Activated naive CD8-positive, alpha-beta T cell treated with anti-CD3 and anti-CD28 coated beads, Interleukin-2, amount 10 ng/mL, durations not matched to agents 7 days and 5 days (primary cell): Measurements from ENCODE around the gene ARID5B. TPM values are rescaled to one million over a fixed set of nuclear protein-coding genes. Genes with fewer than 3 reads are reported as not detected.

Experiments used
- ATAC-seq: fragments of 150-1000 bp; cut with Tn5 transposase; one replicate; pipeline ENCODE4 v1.10.0; 2021; ENCODE audit warnings: low read depth, moderate library complexity
- POLR2A ChIA-PET: fragments of 350-600 bp; sonication (Branson Sonifier 250); formaldehyde crosslinking; loops from one replicate; lab custom pipeline; 2021; ENCODE audit warnings: antibody characterized with exemption; lab: Charles Lee
- DNase-seq: peaks from one replicate; pipeline ENCODE4 v3.0.0; 2021
- H3K27ac Mint-ChIP-seq: one replicate; pipeline ENCODE4 v1.8.0; 2022; ENCODE audit warnings: mild to moderate bottlenecking, mixed read lengths
- H3K27me3 Mint-ChIP-seq: one replicate; pipeline ENCODE4 v1.8.0; 2022; ENCODE audit warnings: mild to moderate bottlenecking, moderate library complexity, mixed read lengths
- H3K36me3 Mint-ChIP-seq: one replicate; pipeline ENCODE4 v1.8.0; 2021; ENCODE audit warnings: mild to moderate bottlenecking, mixed read lengths
- H3K4me1 Mint-ChIP-seq: one replicate; pipeline ENCODE4 v1.8.0; 2021; ENCODE audit warnings: mixed read lengths
- H3K4me3 Mint-ChIP-seq: one replicate; pipeline ENCODE4 v1.8.0; 2022; ENCODE audit warnings: mild to moderate bottlenecking, moderate library complexity, mixed read lengths
- H3K9me3 Mint-ChIP-seq: one replicate; pipeline ENCODE4 v1.8.0; 2021; ENCODE audit warnings: mixed read lengths
- total RNA-seq, 2 experiments: library from RNA; stranded (reverse); gene quantifications; one replicate each; pipeline ENCODE4 v1.2.3, GENCODE V29; 2021

The ARID5B gene
- total RNA-seq, 2 experiments from 2014 or later, result 25.4 to 26.1 TPM

GRCh38 chr10:62053860-62054259, 152.4 kb downstream of the ARID5B start:
- POLR2A ChIA-PET, result interaction anchor here (0.9 to 1.4 kb wide), 4 partner anchors 15 to 154 kb away, joined by 3 to 4 read pairs (median 3); no protein-coding TSS in a partner anchor
- peak overlapping the region; percentile 43 for H3K4me3 Mint-ChIP-seq
- peaks cover 69% of the 10 kb centered on the region for H3K4me1 Mint-ChIP-seq
- H3K9me3 Mint-ChIP-seq, result peaks cover 2% of the 10 kb centered on the region
- H3K27me3 Mint-ChIP-seq, result no peaks in the 10 kb centered on the region
- peaks cover 72% of the 10 kb centered on the region for H3K36me3 Mint-ChIP-seq
- no peak for DNase-seq
- no peak for ATAC-seq
- H3K27ac Mint-ChIP-seq, result peak overlapping the region; percentile 78

- peak overlapping the region; percentile 78 for H3K27ac Mint-ChIP-seq
- H3K4me1 Mint-ChIP-seq, result peaks cover 63% of the 10 kb centered on the region
- peaks cover 77% of the 10 kb centered on the region for H3K36me3 Mint-ChIP-seq
- H3K27me3 Mint-ChIP-seq, result no peaks in the 10 kb centered on the region
- H3K4me3 Mint-ChIP-seq, result peak overlapping the region; percentile 43
- no peak for DNase-seq
- H3K9me3 Mint-ChIP-seq, result peaks cover 2% of the 10 kb centered on the region
- ATAC-seq, result peak; percentile 41
- POLR2A ChIA-PET, result interaction anchor here (0.9 to 1.4 kb wide), 4 partner anchors 16 to 154 kb away, joined by 3 to 4 read pairs (median 3); no protein-coding TSS in a partner anchor
These were observed 152.9 kb downstream of the ARID5B start for GRCh38 chr10:62054408-62054807.

- H3K4me3 Mint-ChIP-seq, result peak overlapping the region; percentile 43
- peaks cover 2% of the 10 kb centered on the region for H3K9me3 Mint-ChIP-seq
- peaks cover 62% of the 10 kb centered on the region for H3K4me1 Mint-ChIP-seq
- no peak for DNase-seq
- peak; percentile 6 for ATAC-seq
- peak overlapping the region; percentile 78 for H3K27ac Mint-ChIP-seq
- no peaks in the 10 kb centered on the region for H3K27me3 Mint-ChIP-seq
- H3K36me3 Mint-ChIP-seq, result peaks cover 81% of the 10 kb centered on the region
- POLR2A ChIA-PET, result interaction anchor here (0.9 to 1.4 kb wide), 3 partner anchors 26 to 155 kb away, joined by 3 to 4 read pairs (median 3); no protein-coding TSS in a partner anchor
These were observed 153.3 kb downstream of the ARID5B start for GRCh38 chr10:62054830-62055229.

- ATAC-seq, result no peak
- no peak for DNase-seq
- Mint-ChIP-seq H3K9me3 (peaks cover 5% of the 10 kb centered on the region), H3K4me3 (no peak overlapping the region), H3K27me3 (no peaks in the 10 kb centered on the region), H3K36me3 (peaks cover 88% of the 10 kb centered on the region), H3K27ac (peak overlapping the region; percentile 30), H3K4me1 (peaks cover 52% of the 10 kb centered on the region)
- POLR2A ChIA-PET, result no interaction called here
These were observed 154.7 kb downstream of the ARID5B start for GRCh38 chr10:62056219-62056618.

- ATAC-seq, result no peak
- Mint-ChIP-seq H3K27ac (no peak overlapping the region), H3K27me3 (no peaks in the 10 kb centered on the region), H3K36me3 (peaks cover 90% of the 10 kb centered on the region), H3K9me3 (peaks cover 6% of the 10 kb centered on the region), H3K4me3 (no peak overlapping the region), H3K4me1 (peaks cover 50% of the 10 kb centered on the region)
- POLR2A ChIA-PET, result no interaction called here
- DNase-seq, result no peak
These were observed 155.2 kb downstream of the ARID5B start for GRCh38 chr10:62056698-62057097.

GRCh38 chr10:62057359-62057758, 155.9 kb downstream of the ARID5B start:
- peaks cover 55% of the 10 kb centered on the region for H3K4me1 Mint-ChIP-seq
- H3K27ac Mint-ChIP-seq, result no peak overlapping the region
- POLR2A ChIA-PET, result no interaction called here
- ATAC-seq, result no peak
- no peaks in the 10 kb centered on the region for H3K27me3 Mint-ChIP-seq
- H3K9me3 Mint-ChIP-seq, result peaks cover 9% of the 10 kb centered on the region
- H3K36me3 Mint-ChIP-seq, result peaks cover 91% of the 10 kb centered on the region
- DNase-seq, result no peak
- H3K4me3 Mint-ChIP-seq, result no peak overlapping the region

GRCh38 chr10:62057850-62058249, 156.4 kb downstream of the ARID5B start:
- no peak for DNase-seq
- H3K4me1 Mint-ChIP-seq, result peaks cover 53% of the 10 kb centered on the region
- POLR2A ChIA-PET, result no interaction called here

GRCh38 chr10:62058476-62058875, 157.0 kb downstream of the ARID5B start:
- Mint-ChIP-seq H3K4me3 (no peak overlapping the region), H3K9me3 (peaks cover 11% of the 10 kb centered on the region), H3K27ac (peak overlapping the region; percentile 45), H3K27me3 (no peaks in the 10 kb centered on the region), H3K36me3 (peaks cover 88% of the 10 kb centered on the region), H3K4me1 (peaks cover 53% of the 10 kb centered on the region)
- DNase-seq (no peak), ATAC-seq (no peak)
- POLR2A ChIA-PET, result interaction anchor here (1.0 kb wide), 1 partner anchor 10 kb away, joined by 3 read pairs; no protein-coding TSS in a partner anchor

More at GRCh38 chr10:62057850-62058249, 156.4 kb downstream of the ARID5B start:
- no peak for ATAC-seq
- Mint-ChIP-seq H3K27me3 (no peaks in the 10 kb centered on the region), H3K27ac (no peak overlapping the region), H3K9me3 (peaks cover 9% of the 10 kb centered on the region), H3K36me3 (peaks cover 89% of the 10 kb centered on the region), H3K4me3 (no peak overlapping the region)

- H3K4me1 Mint-ChIP-seq, result peaks cover 53% of the 10 kb centered on the region
- no peaks in the 10 kb centered on the region for H3K27me3 Mint-ChIP-seq
- H3K27ac Mint-ChIP-seq, result no peak overlapping the region
- DNase-seq (no peak), ATAC-seq (no peak)
- H3K9me3 Mint-ChIP-seq, result peaks cover 11% of the 10 kb centered on the region
- no peak overlapping the region for H3K4me3 Mint-ChIP-seq
- H3K36me3 Mint-ChIP-seq, result peaks cover 88% of the 10 kb centered on the region
- POLR2A ChIA-PET, result interaction anchor here (1.0 kb wide), 1 partner anchor 11 kb away, joined by 3 read pairs; no protein-coding TSS in a partner anchor
These were observed 157.4 kb downstream of the ARID5B start for GRCh38 chr10:62058896-62059216.

- no peak overlapping the region for H3K4me3 Mint-ChIP-seq
- peaks cover 11% of the 10 kb centered on the region for H3K9me3 Mint-ChIP-seq
- H3K27me3 Mint-ChIP-seq, result no peaks in the 10 kb centered on the region
- POLR2A ChIA-PET, result interaction anchor here (1.0 kb wide), 1 partner anchor 11 kb away, joined by 3 read pairs; no protein-coding TSS in a partner anchor
- DNase-seq (no peak), ATAC-seq (no peak)
- peaks cover 53% of the 10 kb centered on the region for H3K4me1 Mint-ChIP-seq
- H3K36me3 Mint-ChIP-seq, result peaks cover 87% of the 10 kb centered on the region
- H3K27ac Mint-ChIP-seq, result no peak overlapping the region
These were observed 157.9 kb downstream of the ARID5B start for GRCh38 chr10:62059217-62059920.

- Mint-ChIP-seq H3K4me1 (peaks cover 53% of the 10 kb centered on the region), H3K27me3 (no peaks in the 10 kb centered on the region)
- no peak for ATAC-seq
These were observed 160.5 kb downstream of the ARID5B start for GRCh38 chr10:62062028-62062427.

GRCh38 chr10:62062752-62063512, 161.4 kb downstream of the ARID5B start:
- POLR2A ChIA-PET, result interaction anchor here (0.6 to 6.7 kb wide), 3 partner anchors 14 to 182 kb away, joined by 3 to 43 read pairs (median 6); no protein-coding TSS in a partner anchor
- no peak for DNase-seq

More at GRCh38 chr10:62062028-62062427, 160.5 kb downstream of the ARID5B start:
- H3K36me3 Mint-ChIP-seq, result peaks cover 85% of the 10 kb centered on the region
- no peak overlapping the region for H3K4me3 Mint-ChIP-seq
- DNase-seq, result no peak
- peaks cover 11% of the 10 kb centered on the region for H3K9me3 Mint-ChIP-seq
- POLR2A ChIA-PET, result interaction anchor here (0.7 to 6.7 kb wide), 2 partner anchors 13 to 183 kb away, joined by 6 to 43 read pairs; no protein-coding TSS in a partner anchor
- H3K27ac Mint-ChIP-seq, result peak overlapping the region; percentile 5

More at GRCh38 chr10:62062752-62063512, 161.4 kb downstream of the ARID5B start:
- Mint-ChIP-seq H3K27ac (peak overlapping the region; percentile 89), H3K4me1 (peaks cover 55% of the 10 kb centered on the region), H3K27me3 (no peaks in the 10 kb centered on the region), H3K9me3 (peaks cover 11% of the 10 kb centered on the region), H3K36me3 (peaks cover 81% of the 10 kb centered on the region), H3K4me3 (no peak overlapping the region)
- ATAC-seq, result no peak
